H9 (cell line): ENCODE data around the gene WSB2. TPM values are rescaled to one million over a fixed set of nuclear protein-coding genes. Genes with fewer than 3 reads are reported as not detected.

Source experiments
- DNase-seq: peaks from one replicate; pipeline ENCODE4 v3.0.0-alpha.2; 2017
- H2AFZ ChIP-seq: one replicate; pipeline ENCODE4 v1.6.1; 2013; ENCODE audit warnings: mild to moderate bottlenecking, low read length, control low read depth, moderate library complexity
- H2AK5ac ChIP-seq: 2 replicates; pipeline ENCODE4 v1.6.1; 2013; ENCODE audit warnings: low read length, control low read depth, mixed read lengths; ENCODE audit not compliant: insufficient read length
- H2BK120ac ChIP-seq: one replicate; pipeline ENCODE4 v1.6.1; 2013; ENCODE audit warnings: low read depth, mild to moderate bottlenecking, low read length, control low read depth, inconsistent platforms; ENCODE audit not compliant: poor library complexity, severe bottlenecking
- H2BK12ac ChIP-seq: 2 replicates; pipeline ENCODE4 v1.6.1; 2013; ENCODE audit warnings: low read length, control low read depth, mixed read lengths, low read depth; ENCODE audit not compliant: insufficient read length
- H2BK15ac ChIP-seq: 2 replicates; pipeline ENCODE4 v1.6.1; 2013; ENCODE audit warnings: low read depth, low read length, control low read depth
- H2BK20ac ChIP-seq: one replicate; pipeline ENCODE4 v1.6.1; 2013; ENCODE audit warnings: low read depth, mild to moderate bottlenecking, low read length, control low read depth, inconsistent platforms; ENCODE audit not compliant: poor library complexity, severe bottlenecking
- H2BK5ac ChIP-seq: 2 replicates; pipeline ENCODE4 v1.6.1; 2013; ENCODE audit warnings: low read length, control low read depth, mixed read lengths; ENCODE audit not compliant: insufficient read length
- H3K14ac ChIP-seq: 2 replicates; pipeline ENCODE4 v1.6.1; 2013; ENCODE audit warnings: low read length, control low read depth; ENCODE audit not compliant: insufficient read depth
- H3K18ac ChIP-seq: 2 replicates; pipeline ENCODE4 v1.6.1; 2013; ENCODE audit warnings: low read depth, mild to moderate bottlenecking, mixed read lengths, low read length, control low read depth; ENCODE audit not compliant: insufficient read length
- H3K23ac ChIP-seq: 2 replicates; pipeline ENCODE4 v1.6.1; 2013; ENCODE audit warnings: low read length, control low read depth, mixed read lengths, low read depth; ENCODE audit not compliant: insufficient read length
- H3K23me2 ChIP-seq: 2 replicates; pipeline ENCODE4 v1.6.1; 2013; ENCODE audit warnings: low read depth, mild to moderate bottlenecking, mixed read lengths, low read length, control low read depth; ENCODE audit not compliant: insufficient read length, poor library complexity, severe bottlenecking
- H3K27ac ChIP-seq: 2 replicates; pipeline ENCODE4 v1.5.1; 2013; ENCODE audit warnings: low read length, control low read depth, mixed read lengths, low read depth; ENCODE audit not compliant: insufficient read length
- H3K27me3 ChIP-seq: 2 replicates; pipeline ENCODE4 v1.6.1; 2013; ENCODE audit warnings: low read length, control low read depth, inconsistent platforms; ENCODE audit not compliant: insufficient read depth
- H3K4ac ChIP-seq: 2 replicates; pipeline ENCODE4 v1.6.1; 2013; ENCODE audit warnings: low read depth, mild to moderate bottlenecking, control low read depth, inconsistent platforms, low read length, moderate library complexity
- H3K4me1 ChIP-seq: 2 replicates; pipeline ENCODE4 v1.6.1; 2013; ENCODE audit warnings: low read length, control low read depth, inconsistent platforms; ENCODE audit not compliant: insufficient read depth
- H3K4me2 ChIP-seq: 2 replicates; pipeline ENCODE4 v1.6.1; 2013; ENCODE audit warnings: low read length, control low read depth, mixed read lengths; ENCODE audit not compliant: insufficient read length, insufficient read depth
- H3K56ac ChIP-seq: 2 replicates; pipeline ENCODE4 v1.6.1; 2013; ENCODE audit warnings: low read depth, mild to moderate bottlenecking, mixed read lengths, low read length, control low read depth; ENCODE audit not compliant: insufficient read length
- H3K79me1 ChIP-seq: 2 replicates; pipeline ENCODE4 v1.6.1; 2013; ENCODE audit warnings: low read depth, mild to moderate bottlenecking, moderate library complexity, low read length, control low read depth, inconsistent platforms; ENCODE audit not compliant: insufficient read depth, poor library complexity, severe bottlenecking
- H3K79me2 ChIP-seq: 2 replicates; pipeline ENCODE4 v1.6.1; 2013; ENCODE audit warnings: low read length, control low read depth, inconsistent platforms; ENCODE audit not compliant: insufficient read depth
- H3K9ac ChIP-seq: 2 replicates; pipeline ENCODE4 v1.6.1; 2013; ENCODE audit warnings: low read length, control low read depth, mixed read lengths; ENCODE audit not compliant: insufficient read length; ENCODE audit errors: extremely low read depth
- H3K9me3 ChIP-seq: one replicate; pipeline ENCODE4 v1.6.1; 2013; ENCODE audit warnings: low read depth, low read length, inconsistent platforms; ENCODE audit not compliant: control insufficient read depth
- H3T11ph ChIP-seq: one replicate; pipeline ENCODE4 v1.6.1; 2013; ENCODE audit warnings: mild to moderate bottlenecking, low read length, control low read depth, inconsistent platforms
- H4K20me1 ChIP-seq: one replicate; pipeline ENCODE4 v1.6.1; 2013; ENCODE audit not compliant: control insufficient read depth, insufficient read length, insufficient read depth
- H4K5ac ChIP-seq: 2 replicates; pipeline ENCODE4 v1.6.1; 2013; ENCODE audit warnings: low read depth, mild to moderate bottlenecking, mixed read lengths, low read length, control low read depth; ENCODE audit not compliant: insufficient read length
- H4K8ac ChIP-seq: replicated peaks from 2 replicates; pipeline ENCODE4 v1.6.1; 2013; ENCODE audit warnings: low read length, control low read depth, mixed read lengths, low read depth; ENCODE audit not compliant: insufficient read length
- H4K91ac ChIP-seq: 2 replicates; pipeline ENCODE4 v1.6.1; 2013; ENCODE audit warnings: low read depth, mild to moderate bottlenecking, moderate library complexity, mixed read lengths, low read length, control low read depth; ENCODE audit not compliant: insufficient read length
- H3K27ac Mint-ChIP-seq, 3 experiments: 2 replicates in 2 of 3; 3 replicates in 1 of 3; pipeline ENCODE4 v1.8.0; 2020 to 2021; ENCODE audit warnings: mixed read lengths in 3 of 3, mild to moderate bottlenecking in 1 of 3, moderate library complexity in 1 of 3
- H3K27me3 Mint-ChIP-seq: 2 replicates; pipeline ENCODE4 v1.8.0; 2021; ENCODE audit warnings: low read depth, mild to moderate bottlenecking, moderate library complexity, mixed read lengths
- H3K36me3 Mint-ChIP-seq, 3 experiments: 2 replicates in 2 of 3; 3 replicates in 1 of 3; pipeline ENCODE4 v1.8.0; 2020 to 2021; ENCODE audit warnings: low read depth in 3 of 3, mixed read lengths in 3 of 3; ENCODE audit not compliant: insufficient read depth in 1 of 3
- H3K4me1 Mint-ChIP-seq, 2 experiments: 2 replicates each; pipeline ENCODE4 v1.8.0; 2020; ENCODE audit warnings: mixed read lengths in 2 of 2
- H3K4me3 Mint-ChIP-seq, 2 experiments: 2 replicates in 1 of 2; 3 replicates in 1 of 2; pipeline ENCODE4 v1.8.0; 2020 to 2021; ENCODE audit warnings: mild to moderate bottlenecking in 2 of 2, mixed read lengths in 2 of 2, moderate library complexity in 1 of 2
- H3K9me3 Mint-ChIP-seq, 2 experiments: 2 replicates in 1 of 2; 3 replicates in 1 of 2; pipeline ENCODE4 v1.8.0; 2020; ENCODE audit warnings: mild to moderate bottlenecking in 2 of 2, mixed read lengths in 2 of 2, moderate library complexity in 1 of 2
- WGBS: extraction: QIAGEN DNeasy Blood & Tissue Kit; methylation state at CpG from one replicate; pipeline ENCODE4 v1.1.7; 2013; ENCODE audit warnings: missing lambda C conversion rate, low lambda C conversion rate, mixed read lengths; ENCODE audit not compliant: insufficient read length; ENCODE audit errors: extremely low coverage; 5-methylcytosine and 5-hydroxymethylcytosine counted together
- total RNA-seq: library from RNA; stranded (reverse); gene quantifications from 2 replicates; pipeline ENCODE4 v1.2.1, GENCODE V29; 2021
- TF ChIP-seq, protein P1 (sequence below): fragments of 200-600 bp; sonication (generic); conservative IDR thresholded peaks from 3 replicates; pipeline ENCODE4 v1.8.0; 2021; ENCODE audit warnings: antibody characterized with exemption, mild to moderate bottlenecking

Gene WSB2
- total RNA-seq, 1 experiment from 2014 or later: 58.6 TPM

DNA sequence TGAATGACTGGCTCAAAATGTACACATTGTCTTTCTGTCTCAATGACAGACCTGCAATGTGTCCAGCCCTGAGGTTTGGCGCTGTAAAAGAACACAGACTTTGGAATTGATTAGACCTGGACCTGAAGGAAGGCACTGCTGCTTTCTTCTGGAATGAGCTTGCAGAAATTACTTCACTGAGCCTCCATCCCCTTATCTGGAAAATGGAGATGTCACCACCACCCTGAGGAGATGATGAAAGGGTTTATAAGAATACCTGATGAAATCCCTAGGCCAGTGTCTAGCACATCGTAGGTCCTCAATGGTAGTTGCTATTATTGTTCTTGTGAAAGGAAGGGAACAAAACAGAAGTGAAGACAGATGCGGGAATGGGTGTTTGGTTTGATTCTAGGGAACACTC is 9.7 kb upstream of the WSB2 start:
- no peak overlapping the region for H2AK5ac ChIP-seq
- peaks cover 9 to 10% of the 10 kb centered on the region in 2 experiments for H3K4me1 Mint-ChIP-seq
- WGBS: no CpG with 5 or more reads among the region's 3 CpGs
- H3K79me1 ChIP-seq: no peaks in the 10 kb centered on the region
- H3K56ac ChIP-seq: no peak overlapping the region
- H3K23me2 ChIP-seq: no peaks in the 10 kb centered on the region
- no peaks in the 10 kb centered on the region; the same call in 1 of the 2 replicates for H3K27me3 Mint-ChIP-seq
- no peak overlapping the region for H4K8ac ChIP-seq
- no peak overlapping the region for H4K5ac ChIP-seq
- H3K9me3 ChIP-seq: no peaks in the 10 kb centered on the region
- TF ChIP-seq, protein P1, sequence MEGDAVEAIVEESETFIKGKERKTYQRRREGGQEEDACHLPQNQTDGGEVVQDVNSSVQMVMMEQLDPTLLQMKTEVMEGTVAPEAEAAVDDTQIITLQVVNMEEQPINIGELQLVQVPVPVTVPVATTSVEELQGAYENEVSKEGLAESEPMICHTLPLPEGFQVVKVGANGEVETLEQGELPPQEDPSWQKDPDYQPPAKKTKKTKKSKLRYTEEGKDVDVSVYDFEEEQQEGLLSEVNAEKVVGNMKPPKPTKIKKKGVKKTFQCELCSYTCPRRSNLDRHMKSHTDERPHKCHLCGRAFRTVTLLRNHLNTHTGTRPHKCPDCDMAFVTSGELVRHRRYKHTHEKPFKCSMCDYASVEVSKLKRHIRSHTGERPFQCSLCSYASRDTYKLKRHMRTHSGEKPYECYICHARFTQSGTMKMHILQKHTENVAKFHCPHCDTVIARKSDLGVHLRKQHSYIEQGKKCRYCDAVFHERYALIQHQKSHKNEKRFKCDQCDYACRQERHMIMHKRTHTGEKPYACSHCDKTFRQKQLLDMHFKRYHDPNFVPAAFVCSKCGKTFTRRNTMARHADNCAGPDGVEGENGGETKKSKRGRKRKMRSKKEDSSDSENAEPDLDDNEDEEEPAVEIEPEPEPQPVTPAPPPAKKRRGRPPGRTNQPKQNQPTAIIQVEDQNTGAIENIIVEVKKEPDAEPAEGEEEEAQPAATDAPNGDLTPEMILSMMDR: no peak
- no peak overlapping the region for H3K23ac ChIP-seq
- H3K4me1 ChIP-seq: no peaks in the 10 kb centered on the region
- peaks cover 39 to 76% (median 49%) of the 10 kb centered on the region in 3 experiments; a peak in 6 of 7 replicates for H3K36me3 Mint-ChIP-seq
- H2BK5ac ChIP-seq: no peak overlapping the region
- no peak overlapping the region for H3K27ac ChIP-seq
- H3K9me3 Mint-ChIP-seq: no peaks in the 10 kb centered on the region
- no peaks in the 10 kb centered on the region for H4K20me1 ChIP-seq
- DNase-seq: no peak
- H2BK15ac ChIP-seq: no peak overlapping the region
- no peak overlapping the region for H3K4me2 ChIP-seq
- H2BK120ac ChIP-seq: no peak overlapping the region
- H3K4ac ChIP-seq: no peak overlapping the region
- no peak overlapping the region for H4K91ac ChIP-seq
- no peak overlapping the region for H2BK20ac ChIP-seq
- H3K14ac ChIP-seq: no peak overlapping the region
- H3K18ac ChIP-seq: no peak overlapping the region
- no peak overlapping the region for H3K4me3 Mint-ChIP-seq
- no peak overlapping the region for H2BK12ac ChIP-seq
- no peak overlapping the region for H3K9ac ChIP-seq
- no peak overlapping the region for H2AFZ ChIP-seq
- H3K27me3 ChIP-seq: no peaks in the 10 kb centered on the region
- no peak overlapping the region for H3T11ph ChIP-seq
- no peaks in the 10 kb centered on the region for H3K79me2 ChIP-seq
- 0 out of 7 replicates have a peak overlapping the region, but pooled peaks of 1 of the 3 experiments have one; percentile 22 for H3K27ac Mint-ChIP-seq
